Right hindlimb (tissue), 1 donor: ENCODE results near the gene TMEM74B.
A peak's percentile ranks its signal among the peaks of the same experiment; 100 is the strongest.
"Not testable (repeated sequence)": the region's sequence is repeated elsewhere in the genome, so short reads cannot be mapped to it uniquely, and the experiment has no call there.

Experiments
- DNase-seq: peaks from one replicate; pipeline ENCODE4 v3.0.0-alpha.2; 2018

TMEM74B gene

DNA sequence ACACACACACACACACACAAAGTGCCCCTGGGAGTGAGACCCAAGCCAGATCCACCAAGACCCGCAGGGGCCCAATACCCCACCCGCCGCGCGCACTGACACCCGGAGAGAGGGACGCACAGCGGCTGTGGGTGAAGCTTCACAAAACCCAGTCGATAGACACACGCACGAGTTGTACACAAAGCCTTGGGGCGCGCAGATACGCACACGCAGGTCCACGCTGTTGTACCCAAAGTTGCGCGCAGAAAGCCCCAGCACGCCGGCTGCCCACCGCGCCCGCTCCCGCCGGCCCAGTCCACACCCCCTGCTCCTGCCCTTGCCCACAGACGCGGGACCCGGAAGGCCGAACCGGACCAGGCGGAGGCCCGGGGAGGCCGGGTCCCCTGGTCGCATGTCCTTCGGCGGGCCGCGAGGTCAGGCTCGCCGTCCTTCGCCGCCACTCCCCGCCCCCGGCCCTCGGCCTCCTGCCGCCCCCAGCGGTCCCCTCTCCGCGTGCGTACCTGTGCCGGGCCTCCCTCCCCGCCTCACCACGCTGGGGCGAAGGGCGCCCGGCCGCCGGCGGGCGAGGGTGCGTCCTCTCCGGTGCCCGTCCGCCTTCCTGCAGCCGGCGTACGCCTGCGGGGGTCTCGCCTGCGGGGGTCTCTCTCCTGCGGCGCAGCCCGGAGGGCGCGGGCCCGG is at the start of gene TMEM74B:
TMEM74B (minus strand) TSS at position 344 of the 678 bp plus-strand sequence. CDS start 1,180 bp downstream, outside the sequence.
- DNase-seq = no peak

DNA sequence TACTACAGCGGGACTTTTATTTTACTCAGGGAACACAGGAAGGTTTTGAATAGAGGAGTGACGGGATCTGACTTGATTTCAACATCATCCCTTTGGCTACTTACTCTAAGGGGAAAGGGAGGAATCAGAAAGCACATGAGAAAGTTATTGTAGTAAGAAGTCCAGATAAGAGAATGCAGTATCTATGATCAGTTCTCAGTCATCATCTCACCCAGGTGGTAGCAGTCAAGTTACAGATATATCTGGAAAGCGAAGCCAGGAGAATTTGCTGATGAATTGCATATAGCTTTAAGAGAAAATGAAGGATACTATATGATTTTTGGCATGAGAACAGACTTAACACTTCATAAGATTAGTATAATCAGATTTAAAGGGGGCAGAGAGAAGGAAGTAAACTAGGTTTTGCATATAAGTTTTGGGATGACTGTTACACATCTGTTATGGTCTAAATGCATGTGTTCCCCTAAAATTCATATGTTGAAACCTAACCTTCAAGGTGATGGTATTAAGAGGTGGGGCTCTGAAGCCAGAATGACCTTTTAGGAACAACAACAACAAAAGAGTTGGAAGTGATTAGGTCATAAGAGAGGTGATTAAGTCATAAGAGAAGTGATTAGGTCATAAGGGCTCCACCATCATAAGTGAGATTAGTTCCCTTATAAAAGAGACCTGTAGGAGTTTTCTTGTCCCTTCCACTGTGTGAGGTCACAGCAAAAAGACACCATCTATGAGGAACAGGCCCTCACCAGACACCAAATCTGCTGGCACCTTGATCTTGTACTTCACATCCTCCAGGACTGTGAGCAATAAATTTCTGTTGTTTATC is 47.7 kb upstream of the TMEM74B start:
- no peak for DNase-seq

DNA sequence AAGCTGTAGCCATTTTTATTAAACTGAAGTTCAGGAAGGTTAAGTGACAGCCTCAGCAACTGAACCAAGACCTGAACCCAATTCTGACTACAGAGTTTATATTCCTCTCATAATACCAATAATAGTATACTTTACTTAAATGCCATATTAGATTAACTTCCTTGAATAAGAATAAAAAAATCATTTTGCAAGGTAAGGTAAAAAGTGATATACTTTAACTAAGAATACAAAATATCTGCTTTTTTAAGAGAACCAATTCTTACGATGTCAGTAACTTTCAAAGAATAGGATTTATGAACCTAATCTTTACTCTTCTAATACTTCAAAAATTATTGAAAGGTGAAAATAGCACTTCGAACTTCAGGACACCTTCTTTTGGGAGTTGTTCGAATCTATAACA is 44.8 kb upstream of the TMEM74B start:
- no peak for DNase-seq

DNA sequence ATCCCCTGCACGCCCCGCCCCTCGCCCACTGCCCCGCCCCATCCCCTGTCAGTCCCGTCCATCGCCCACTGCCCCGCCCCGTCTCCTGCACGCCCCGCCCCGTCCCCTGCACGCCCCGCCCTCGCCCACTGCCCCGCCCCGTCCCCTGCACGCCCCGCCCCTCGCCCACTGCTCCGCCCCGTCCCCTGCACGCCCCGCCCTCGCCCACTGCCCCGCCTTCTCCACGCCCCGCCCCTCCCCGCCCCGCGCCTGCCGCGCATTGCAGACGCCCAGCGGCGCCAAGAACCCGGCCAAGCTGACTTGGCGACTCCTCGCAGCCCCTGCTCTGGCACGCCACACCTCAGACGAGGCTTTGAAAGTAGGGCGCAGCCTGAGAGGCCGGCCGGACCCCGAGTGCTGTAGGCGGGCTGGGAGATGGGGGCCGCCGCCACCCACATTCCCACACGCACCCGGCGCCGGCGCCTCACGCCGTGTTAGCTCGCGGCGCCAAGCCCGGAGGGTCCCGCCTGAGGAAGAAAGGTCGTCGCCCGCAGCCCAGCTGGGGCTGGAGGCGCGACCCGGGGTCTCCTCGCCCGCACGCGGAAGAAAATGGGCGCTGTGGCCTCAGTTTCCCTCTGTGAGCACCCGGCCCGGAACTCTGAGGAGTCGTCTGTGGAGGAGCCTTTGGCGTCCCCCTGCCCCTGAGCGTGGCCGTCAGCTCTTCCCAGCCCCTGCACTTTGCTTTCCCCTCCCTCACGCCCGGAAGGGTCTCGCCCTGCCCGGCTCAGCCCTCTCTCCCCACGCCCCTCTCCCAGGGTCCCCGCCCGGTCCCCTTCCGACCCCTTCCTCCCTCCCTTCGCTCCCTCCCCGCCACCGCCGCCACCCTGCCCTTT is 41.2 kb upstream of the TMEM74B start, which contains the start of gene RAD21L1:
RAD21L1 (plus strand) TSS at position 262 of the 872 bp plus-strand sequence. CDS start 2,410 bp downstream, outside the sequence.
- DNase-seq = peak; percentile 80

DNA sequence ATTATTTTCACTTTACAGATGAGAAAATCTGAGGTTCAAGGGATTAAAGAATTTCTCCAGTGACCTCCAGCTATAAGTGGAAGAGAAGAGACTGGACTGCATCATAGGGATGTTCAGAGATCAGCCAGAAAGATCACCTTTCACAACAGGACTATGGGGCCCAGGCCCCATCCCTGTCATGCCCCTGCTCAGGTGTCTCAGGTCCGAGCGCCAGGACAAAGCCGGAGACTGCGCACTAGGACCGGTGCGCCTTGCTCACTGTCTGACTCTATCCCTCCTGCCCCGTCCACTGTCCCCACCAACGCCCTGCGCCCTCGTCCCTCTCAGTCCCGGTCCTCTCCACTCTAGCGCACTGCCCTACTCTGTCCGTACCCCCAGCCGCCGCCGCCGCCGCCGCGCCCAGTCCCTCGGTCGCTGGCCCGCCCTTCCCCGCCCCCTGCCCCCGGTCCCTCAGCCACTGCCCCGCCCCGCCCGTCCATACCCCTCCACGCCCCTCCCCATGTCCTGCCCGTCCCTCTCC is 40.5 kb upstream of the TMEM74B start:
- no peak for DNase-seq

DNA sequence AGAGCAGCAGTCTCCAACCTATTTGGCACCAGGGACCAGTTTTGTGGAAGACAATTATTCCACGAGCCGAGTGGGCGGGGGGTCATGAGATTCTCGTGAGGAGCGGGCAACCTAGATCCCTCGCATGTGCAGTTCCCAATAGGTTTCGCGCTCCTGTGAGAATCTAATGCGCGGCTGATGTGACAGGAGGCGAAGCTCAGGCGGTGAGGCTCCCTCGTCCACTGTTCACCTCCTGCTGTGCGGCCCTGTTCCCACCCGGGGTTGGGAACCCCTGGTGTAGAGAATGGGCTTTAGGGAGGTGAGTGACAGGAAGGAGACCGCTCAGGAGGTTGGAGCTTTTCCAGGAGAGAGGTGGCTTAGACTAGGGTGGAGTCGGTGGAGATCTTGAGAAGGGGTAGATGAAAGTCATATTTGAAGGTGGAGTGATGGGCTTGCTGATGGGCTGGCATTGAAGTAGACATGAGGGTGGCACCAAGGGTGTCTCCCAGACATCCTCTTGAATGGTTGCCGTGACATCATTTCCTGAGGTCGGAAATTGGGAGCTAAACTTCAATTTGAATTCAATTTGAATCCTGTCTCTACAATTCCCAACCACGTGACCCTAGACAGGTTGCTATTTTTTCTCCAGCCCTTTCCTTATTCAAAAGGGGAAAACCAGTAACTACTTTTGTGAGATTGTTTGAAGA is 39.6 kb upstream of the TMEM74B start:
- no peak for DNase-seq

DNA sequence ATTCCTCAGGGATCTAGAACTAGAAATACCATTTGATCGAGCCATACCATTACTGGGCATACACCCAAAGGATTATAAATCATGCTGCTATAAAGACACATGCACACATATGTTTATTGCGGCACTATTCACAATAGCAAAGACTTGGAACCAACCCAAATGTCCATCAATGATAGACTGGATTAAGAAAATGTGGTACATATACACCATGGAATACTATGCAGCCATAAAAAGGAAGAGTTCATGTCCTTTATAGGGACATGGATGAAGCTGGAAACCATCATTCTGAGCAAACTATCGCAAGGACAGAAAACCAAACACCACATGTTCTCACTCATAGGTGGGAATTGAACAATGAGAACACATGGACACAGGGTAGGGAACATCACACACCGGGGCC is 38.0 kb upstream of the TMEM74B start:
- not testable (repeated sequence) for DNase-seq

DNA sequence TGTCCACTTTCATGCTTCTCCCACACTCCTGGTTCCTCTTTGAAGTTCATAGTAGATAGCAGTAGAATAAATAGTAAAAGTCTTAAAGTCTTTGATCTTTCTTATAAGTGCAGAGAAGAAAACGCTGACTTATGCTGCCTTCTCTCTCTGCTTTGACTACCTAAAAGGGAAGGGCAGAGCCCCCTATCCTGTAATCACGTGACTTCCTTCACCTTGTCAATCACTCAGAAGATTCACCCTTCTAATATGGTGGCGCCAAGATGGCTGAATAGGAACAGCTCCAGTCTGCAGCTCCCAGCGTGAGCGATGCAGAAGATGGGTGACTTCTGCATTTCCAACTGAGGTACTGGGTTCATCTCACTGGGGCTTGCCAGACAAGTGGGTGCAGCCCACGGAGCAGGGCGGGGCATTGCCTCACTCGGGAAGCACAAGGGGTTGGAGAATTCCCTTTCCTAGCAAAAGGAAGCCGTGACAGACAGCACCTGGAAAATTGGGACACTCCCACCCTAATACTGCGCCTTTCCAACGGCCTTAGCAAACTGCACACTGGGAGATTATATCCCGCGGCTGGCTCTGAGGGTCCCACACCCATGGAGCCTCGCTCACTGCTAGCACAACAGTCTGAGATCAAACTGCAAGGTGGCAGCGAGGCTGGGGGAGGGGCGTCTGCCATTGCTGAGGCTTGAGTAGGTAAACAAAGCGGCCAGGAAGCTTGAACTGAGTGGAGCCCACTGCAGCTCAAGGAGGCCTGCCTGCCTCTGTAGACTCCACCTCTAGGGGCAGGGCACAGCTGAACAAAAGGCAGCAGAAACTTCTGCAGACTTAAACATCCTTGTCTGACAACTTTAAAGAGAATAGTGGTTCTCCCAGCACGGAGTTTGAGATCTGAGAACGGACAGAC is 32.0 kb upstream of the TMEM74B start:
- not testable (repeated sequence) for DNase-seq

DNA sequence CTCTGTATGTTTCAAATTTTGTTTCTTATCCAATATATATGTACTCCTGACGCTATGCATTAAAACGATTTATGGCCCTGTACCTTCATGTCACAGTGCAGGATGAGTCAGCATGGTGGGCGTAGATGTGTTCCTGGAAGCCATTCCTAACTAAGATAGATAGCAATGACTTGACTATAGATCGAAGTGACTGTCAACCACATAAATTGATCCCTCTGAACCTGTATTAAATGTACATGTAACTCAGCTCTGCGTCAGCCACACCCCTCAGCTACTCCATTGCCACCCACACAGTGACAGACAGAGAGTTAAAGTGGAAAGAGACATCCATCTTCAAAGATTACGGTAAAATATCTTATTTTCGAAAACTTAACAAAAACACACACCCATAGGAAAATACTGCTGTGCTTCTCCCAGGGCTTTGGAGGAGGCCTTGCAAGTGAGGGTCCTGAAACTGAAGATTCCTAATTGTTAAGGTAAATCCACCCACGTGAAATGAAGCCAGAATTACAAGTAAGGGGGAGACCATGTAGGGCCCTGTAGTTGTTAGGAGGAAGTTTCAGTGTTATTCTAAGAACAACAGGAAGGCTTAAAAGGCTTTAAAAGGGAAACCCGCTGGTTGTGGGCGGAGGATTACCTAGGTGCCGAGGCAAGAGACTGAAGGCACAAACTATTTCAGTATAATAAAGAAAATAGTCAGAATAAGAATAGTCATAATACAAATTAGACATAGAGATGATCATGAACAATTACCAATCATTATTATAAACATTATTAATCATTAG is 30.8 kb upstream of the TMEM74B start:
- DNase-seq = no peak

DNA sequence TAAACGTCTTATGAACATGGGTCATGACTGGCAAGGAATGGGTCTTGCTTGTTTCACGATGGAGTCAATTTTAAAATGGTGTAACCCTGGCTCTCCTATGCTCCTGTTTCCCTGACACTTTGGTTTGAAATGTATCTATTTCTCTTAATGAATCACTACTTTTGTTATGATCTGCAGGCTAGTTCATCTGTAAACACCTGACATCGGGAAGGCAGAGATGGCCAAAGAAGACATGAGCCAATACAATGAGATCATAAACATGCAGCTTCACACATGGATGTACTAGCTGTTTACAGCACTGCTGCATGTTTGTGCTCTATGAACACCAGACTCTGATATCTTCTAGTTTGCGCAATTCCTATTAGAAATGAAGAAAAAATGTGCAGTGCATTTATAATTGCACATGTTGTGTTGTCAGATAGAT is 30.1 kb upstream of the TMEM74B start:
- no peak for DNase-seq

DNA sequence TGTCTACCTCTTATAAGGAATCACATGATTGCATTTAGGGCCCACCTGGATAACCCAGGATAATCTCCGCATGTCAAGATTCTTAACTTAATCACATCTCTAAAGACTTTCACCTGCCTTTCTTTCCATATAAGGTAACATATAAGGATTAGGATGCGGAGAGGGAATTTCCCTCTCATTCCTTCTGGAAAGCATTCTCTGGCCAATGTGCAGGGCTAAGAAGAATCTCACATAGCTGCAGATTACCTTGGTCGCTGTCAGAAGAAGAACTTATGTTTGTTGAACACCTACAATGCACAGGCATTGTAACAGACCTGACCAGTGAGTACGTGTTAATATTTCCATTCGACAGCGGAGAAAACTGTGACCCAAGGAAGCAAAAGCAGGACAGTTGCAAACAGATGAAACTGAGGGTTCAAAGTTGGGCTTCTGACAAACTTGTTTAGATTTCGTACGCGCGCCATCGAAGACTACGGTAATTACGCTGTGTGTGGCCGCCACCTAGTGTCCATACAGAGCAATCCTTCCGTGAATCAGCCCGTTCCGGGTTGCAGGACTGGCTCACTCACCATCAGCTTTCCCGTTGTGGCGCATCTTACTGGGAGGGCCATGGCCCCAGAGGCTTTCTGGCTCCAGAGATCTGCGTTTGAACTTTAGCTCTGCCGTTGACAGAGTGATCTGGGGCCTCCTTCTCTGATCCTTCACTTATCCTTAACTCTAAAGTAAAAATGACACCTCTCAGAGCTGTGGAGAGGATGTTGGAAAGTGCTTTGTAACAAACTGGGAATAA is 28.0 kb upstream of the TMEM74B start:
- peak; percentile 62 for DNase-seq

DNA sequence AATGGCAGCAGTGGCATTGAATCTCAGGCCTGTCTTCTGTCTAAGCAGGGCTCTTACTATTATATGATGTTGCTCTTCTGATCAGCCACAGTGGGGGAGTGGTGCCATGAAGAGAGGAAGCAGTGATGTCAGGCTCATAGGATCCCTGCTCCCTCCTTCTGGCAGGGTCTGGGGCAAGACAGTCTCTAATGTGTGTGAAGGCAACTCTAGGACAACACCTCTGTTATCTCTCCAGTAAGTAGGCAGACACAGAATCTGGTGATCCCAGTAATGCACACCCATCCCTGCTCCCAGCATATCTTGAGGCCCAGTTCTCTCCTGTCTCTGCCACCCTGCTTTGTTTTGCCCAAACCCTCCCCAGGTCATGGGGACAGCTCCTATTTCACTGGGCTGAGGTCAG is 27.2 kb upstream of the TMEM74B start:
- DNase-seq = no peak

DNA sequence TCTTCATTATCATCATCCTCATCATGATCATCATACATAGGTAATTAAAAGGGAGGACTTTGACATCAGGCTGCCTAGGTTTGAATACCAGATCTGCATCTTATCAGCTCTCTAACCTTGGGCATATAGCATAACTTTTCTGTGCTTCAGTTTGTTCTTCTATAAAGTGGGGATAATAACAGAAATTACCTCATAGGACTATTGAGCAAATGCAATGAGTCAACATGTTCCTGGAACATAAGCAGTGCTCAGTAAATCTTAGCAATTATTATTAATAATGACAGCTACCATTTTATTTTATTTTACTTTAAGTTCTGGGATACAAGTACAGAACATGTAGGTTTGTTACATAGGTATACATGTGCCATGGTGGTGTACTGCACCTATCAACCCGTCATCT is 25.7 kb upstream of the TMEM74B start:
- no peak for DNase-seq

DNA sequence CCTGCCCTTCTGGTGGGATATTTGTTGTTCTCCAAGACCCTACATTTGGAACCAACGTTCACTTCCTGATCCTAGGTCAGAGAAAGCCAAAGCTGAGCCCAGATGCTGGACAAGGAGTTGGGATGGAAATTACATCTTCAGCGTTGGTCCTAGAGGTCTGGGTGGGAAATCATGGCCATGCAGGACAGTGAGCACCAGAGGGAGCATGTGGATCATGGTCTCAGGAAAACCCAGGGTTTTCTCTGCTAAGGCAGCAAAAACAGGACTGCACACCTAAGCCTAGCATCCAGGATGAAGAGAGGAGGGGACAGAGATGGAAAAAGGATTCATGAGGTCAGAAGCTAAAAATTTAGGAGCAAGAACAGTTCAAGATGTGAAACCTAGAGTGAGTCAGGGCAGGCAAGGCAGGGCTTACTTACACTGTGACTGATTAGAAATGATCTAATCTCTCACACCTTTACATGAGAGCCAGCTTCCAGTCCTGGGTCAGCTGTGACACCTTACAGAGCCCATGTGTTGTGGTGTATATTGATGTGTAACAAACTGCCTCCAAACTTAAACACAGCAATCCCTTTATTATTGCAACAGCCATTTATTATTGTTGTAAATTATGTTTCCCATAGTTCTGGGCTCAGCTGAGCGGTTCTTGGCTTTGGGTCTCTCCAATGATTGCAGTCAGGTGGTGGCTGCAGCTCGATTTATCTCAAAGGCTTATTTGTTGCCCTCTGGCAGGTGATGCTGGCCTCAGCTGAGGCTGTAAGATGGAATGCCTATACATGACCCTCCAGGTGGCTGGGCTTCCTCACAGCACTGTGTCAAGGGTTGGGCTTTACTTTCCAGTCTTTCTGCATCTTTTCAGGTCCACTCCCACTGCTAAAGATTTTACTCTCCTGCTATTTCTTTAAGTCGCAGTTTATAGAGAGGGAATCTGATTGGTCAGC is 24.9 kb upstream of the TMEM74B start:
- DNase-seq = no peak

DNA sequence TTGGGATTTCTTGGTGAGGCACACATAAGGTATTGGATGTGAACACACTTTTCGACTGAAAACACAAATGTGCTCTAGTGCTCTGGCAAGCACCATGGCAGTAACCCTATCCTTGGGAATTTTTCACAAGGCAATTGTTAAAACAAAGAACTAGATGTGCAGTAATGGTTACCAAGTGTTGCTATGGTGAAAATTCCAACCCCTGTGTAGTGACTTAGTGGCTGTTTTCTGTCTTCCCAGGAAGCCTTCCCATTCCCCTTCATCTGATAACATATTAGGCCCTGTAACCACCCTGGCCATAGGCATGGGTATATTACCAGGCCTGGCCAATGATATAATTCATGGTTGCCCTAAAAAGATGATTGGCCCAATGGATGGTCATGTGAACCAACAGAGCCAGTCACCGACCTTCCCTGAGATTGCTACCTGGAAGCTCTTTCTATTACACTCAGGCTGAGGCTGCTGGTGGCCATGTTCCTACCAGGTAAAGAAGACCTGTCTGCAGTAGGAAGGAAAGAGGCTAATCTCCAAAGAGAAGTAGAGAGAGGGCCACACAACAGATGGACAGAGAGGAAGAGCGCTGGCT is 22.6 kb upstream of the TMEM74B start:
- no peak for DNase-seq

DNA sequence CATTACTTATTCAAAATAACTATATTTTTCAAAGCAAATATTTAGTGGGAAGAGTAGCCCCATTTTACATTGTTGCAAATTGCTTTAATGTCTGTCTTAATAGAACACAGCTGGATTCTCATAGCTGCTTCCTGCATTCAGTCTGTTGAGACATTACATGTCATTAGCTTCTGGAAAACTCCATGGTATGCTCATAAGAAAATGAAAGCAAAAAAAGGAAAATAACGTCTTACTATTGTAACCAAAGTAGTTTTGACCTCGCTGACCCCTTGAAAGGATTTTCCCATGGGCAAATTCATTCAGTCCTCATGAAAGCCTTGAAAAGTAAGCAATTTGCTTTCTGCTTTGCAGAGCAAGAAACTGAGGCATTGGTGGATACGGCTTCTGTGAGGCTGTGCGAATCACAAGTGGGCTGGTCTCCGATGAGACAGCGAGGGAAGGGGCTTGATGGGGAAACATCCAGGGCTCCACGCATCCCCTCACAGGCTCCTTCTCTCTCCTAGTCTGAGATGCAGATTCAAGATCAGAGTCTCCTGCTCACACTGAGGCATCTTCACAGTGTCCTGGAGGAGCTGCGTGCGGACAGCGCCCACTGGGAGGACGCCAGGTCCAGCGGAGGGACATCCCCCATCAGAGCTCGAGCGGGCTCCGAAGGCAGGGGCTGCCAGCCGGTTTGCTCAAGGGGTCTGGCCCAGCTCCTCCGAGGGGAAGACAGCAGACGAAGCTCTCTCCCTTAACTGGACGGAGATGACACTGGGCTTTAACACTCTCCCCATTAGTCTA is 21.8 kb upstream of the TMEM74B start:
- no peak for DNase-seq

DNA sequence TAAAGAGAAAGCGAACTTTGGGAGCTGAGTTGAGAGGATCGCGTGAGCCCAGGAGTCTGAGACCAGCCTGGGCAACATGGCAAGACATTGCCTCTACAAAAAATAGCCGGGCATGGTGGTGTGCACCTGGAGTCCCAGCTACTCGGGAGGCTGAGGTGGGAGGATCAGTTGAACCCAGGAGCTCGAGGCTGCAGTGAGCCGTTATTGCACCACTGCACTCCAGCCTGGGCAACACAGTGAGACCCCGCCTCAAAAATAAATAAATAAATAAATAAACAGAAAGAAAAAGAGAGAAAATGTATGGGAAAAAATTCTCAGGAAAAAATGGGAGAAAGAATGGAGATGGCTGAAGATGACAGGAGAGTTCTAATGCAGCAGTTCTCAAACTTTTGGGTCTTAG is 21.0 kb upstream of the TMEM74B start:
- no peak for DNase-seq
